Stimulated activated CD4-positive, alpha-beta T cell treated with anti-CD3 and anti-CD28 coated beads, Interleukin-2, amount 100 ng/mL, for 4 hours (primary cell): ENCODE results near the gene ITIH1.

ENCODE experiments used
- DNase-seq: peaks from one replicate; pipeline ENCODE4 v3.0.0-alpha.2; 2020; ENCODE audit warnings: low read depth

The ITIH1 gene

DNA sequence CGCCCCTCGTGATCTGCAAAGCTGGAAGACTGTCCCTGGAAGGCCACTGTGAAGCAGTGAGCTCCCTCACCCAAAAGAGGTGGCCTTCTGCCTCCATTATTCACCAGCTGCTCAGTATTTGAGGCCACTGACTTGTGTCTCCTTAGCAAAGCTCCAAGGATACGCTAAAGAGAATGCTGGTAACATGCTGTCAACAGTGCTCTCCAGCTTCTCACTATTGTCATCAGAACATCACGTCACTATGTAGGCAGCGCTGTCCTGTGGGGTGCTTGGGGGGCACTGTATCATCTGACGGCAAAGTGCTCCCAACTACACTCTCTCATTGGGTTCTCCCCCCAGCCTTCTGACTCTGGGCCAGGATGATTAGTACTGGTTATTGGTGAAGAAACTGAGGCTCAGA is 38.8 kb downstream of the ITIH1 start:
- no peak for DNase-seq

GRCh38 chr3:52816654-52817053 is 39.3 kb downstream of the ITIH1 start:
- DNase-seq, result no peak

DNA sequence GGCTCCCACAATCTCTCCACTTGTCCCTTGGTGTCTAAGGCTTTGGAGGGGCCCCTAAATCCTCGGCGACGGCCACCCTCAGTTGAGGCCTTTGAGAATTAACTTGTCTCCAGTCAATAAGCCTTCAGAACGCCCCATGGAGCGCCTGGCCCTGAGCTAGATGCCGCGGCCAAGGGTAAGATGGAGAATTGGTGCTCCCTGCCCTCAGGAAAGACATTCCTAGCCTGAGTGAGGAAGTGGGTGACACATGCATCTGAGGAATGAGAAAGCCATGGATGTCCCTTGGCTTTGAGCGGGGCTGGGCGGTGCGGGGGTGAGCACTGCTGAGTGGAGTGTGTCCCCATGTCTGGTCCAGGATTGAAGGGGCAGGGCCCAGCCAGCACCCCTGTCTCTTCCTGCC is 39.8 kb downstream of the ITIH1 start:
- no peak for DNase-seq

- no peak for DNase-seq
Measured at GRCh38 chr3:52817860-52818259, 40.5 kb downstream of the ITIH1 start.

GRCh38 chr3:52819936-52820335 is 42.5 kb downstream of the ITIH1 start:
- DNase-seq, result no peak

DNA sequence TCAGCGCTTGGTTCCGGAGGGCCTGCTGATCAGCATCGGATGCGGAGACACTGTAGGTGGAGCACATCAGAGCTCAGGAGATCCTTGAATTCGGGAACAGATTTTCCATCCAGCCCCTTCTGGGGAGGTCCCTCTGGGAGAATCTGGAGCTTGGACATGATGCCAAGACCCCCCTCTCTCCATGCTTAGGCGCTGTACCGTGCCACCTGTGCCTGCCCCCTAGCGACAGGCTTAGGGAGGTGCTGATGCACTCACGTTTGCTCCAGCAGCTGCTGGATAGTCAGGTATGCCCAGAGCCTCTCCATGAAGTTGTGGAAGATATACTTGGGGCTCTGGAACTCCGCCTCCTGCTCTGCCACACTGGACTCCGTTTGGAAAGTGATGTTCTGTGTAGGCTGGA is 43.3 kb downstream of the ITIH1 start:
- DNase-seq, result no peak

- no peak for DNase-seq
Measured at GRCh38 chr3:52822363-52822762, 45.0 kb downstream of the ITIH1 start.

DNA sequence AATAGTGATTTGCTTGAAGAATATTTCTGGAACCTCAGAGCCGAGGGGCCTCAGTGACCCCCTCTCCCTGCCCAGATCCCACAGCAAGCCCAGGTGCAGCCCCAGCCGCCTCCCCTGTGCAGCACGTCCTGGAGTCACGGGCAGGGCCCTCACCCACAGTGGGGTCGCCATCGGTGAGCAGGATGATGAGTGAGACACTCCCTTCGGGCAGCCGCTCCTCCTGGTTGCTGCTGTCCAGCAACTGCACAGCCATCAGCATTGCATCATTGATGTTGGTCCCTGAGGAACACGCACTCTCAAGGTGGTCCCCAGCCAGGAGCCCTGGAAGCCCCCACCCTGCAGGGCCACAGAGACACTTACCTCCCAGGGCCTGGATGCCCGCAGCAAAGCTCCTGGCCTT is 46.6 kb downstream of the ITIH1 start:
- DNase-seq, result no peak

DNA sequence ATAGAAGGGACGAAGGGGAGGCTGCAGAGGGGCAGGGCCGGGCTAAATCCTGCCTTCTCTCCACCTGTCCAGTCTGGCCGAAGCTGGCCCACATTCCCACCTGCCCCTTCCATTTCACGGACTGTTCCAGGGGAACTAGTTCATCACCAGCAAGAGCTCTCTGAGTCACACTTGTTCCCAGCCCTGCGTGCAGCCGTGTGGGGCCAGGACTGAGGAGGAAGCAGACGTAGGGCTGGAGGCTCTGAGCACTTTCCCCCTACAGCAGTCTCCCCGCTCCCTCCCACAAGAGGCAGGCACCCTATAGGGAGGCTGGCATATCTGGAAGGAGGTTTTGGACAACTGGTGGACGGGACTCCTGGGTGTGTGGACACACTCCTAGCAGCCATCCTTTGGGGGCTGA is 50.0 kb downstream of the ITIH1 start:
- DNase-seq, result no peak

DNA sequence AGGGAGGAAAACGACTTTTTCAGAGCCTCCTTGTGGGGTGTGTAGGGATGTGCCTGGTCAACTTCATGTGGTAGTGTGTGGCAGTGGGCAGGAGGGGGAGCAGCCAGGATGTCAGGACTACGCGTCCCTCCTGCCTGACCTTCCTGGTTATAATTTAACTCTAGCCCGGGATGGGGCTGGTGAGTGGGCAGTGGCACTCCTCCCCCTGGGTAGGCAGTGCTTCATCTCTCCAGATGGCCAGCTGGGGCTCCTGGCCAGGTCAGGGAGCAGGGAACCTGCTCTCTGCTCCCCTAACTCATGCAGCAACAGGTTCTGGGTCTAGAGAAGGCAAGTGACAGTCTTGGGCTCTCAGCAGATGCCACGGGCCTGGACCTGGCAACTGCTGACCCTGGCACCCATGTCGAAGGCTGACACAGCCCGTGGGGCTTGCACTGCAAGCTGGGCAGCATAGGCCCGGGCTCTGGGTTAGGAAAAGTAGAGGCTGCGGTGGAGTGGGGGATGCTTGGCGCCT is 50.5 kb downstream of the ITIH1 start:
- no peak for DNase-seq

GRCh38 chr3:52829482-52829881 is 52.1 kb downstream of the ITIH1 start:
- DNase-seq, result no peak

DNA sequence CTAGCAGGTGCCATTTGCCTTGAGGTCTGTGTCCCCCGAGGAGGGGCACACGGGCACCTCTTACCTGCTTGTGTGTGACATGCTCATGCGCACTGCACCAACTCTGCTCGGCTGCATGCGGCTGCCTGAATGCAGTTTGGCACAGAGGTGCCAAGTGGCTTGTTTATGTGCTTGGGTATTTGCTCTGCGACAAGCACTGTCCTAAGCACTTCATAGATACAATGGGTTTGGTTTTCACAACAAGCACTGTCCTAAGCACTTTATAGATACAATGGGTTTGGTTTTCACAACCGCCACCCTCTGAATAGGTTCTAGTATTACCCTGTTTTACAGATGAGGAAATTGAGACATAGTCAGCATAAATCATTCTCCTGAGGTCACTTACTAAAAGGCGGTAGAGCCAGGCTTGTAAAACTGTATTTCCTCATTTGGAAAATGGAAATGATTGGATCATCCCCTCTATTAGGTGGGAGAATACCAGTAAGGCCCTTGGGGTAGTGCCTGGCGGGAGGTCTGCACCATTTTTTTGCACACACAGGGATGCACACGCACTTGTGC is 52.6 kb downstream of the ITIH1 start:
- no peak for DNase-seq

GRCh38 chr3:52830535-52831258 is 53.3 kb downstream of the ITIH1 start, which contains the start of gene ITIH4:
Gene ITIH4, minus strand, starts transcription at chr3:52830672. Its CDS starts 30 bp downstream, at chr3:52830642.
- no peak for DNase-seq

DNA sequence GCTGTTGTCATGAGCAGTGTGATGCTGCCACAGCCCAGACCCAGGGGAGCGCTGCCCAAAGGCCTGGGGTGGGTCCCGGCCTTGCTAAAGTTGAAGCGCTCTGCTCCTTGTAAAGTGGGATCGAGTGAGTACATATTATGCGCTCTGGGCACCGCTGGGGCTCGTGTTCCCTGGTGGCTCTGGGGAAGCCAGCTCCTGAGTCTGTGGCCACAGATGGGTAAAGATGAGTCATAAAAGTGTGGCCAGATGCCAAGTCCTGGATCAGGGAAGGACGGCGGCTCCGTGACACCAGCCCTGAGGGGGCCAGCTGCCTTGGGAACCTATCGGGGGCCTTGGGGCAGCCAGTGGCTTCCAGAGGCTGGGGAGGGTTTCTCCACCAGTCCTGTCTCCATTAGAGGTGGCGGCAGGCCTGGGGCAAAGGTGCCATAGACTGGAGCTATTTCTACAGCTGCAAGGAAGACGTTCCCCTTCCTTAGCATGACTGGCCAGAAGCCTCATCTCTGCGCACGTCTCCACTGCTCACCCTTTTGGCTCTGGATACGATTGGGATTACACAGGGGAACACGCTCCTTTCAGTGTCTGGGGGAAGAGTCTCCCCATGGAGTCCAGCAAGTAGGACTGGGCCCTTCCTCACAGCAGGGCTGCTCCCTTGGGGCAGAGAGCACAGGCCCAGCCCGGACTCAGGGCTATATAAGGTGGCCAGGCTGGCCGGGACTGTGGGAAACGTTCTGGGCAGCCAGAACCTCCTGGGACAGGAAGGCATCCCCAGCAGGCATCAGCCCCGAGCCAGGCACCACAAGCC is 54.3 kb downstream of the ITIH1 start:
- DNase-seq, result no peak

DNA sequence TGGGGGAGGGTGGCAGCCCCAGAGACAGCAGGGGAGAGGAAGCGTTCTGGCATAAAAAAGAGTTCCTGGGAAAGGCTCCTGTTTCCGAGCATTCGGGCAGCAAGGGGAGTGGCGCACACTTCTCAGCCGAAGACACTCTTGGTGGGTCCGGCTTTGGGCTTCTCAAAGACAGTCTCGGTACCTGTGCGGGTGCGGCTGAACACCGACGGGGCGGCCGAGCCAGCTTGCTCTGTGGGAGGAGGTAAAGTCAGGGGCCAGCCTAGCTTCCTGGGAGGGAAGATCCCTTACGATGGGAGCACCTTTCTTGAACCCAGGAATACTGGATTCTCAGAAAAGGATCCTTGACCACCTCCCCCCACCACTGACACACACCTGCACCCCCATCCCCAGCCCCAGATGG is 55.8 kb downstream of the ITIH1 start:
- no peak for DNase-seq

GRCh38 chr3:52834871-52835501 is 57.6 kb downstream of the ITIH1 start, which contains the start of gene MUSTN1:
Gene MUSTN1, minus strand, starts transcription at chr3:52835019. Its CDS starts 71 bp downstream, at chr3:52834948.
- DNase-seq, result no peak

GRCh38 chr3:52835766-52836470 is 58.5 kb downstream of the ITIH1 start:
- DNase-seq, result no peak

- DNase-seq, result no peak
Measured at GRCh38 chr3:52836471-52836845, 59.1 kb downstream of the ITIH1 start.

- no peak for DNase-seq
Measured at GRCh38 chr3:52836986-52837385, 59.6 kb downstream of the ITIH1 start.

GRCh38 chr3:52838561-52839267 is 61.3 kb downstream of the ITIH1 start:
- DNase-seq, result no peak

GRCh38 chr3:52839268-52839575 is 61.8 kb downstream of the ITIH1 start:
- no peak for DNase-seq
